GM19239 (cell line): Measurements from ENCODE around the gene PDCD11.

ENCODE experiments used
- DNase-seq: peaks from one replicate; pipeline ENCODE4 v3.0.0; 2011; ENCODE audit warnings: low spot score; ENCODE audit not compliant: insufficient read length
- FAIRE-seq: peaks from 2 replicates; lab custom pipeline; 2011; peaks lifted over from hg19 to GRCh38; lab: Jason Lieb, UNC

PDCD11 gene

GRCh38 chr10:103449208-103450144, 53.0 kb downstream of the PDCD11 start:
- DNase-seq (no peak), FAIRE-seq (no peak)

GRCh38 chr10:103450201-103450695, 53.8 kb downstream of the PDCD11 start:
- no peak for DNase-seq
- FAIRE-seq = no peak

GRCh38 chr10:103451091-103451813, 54.8 kb downstream of the PDCD11 start:
- FAIRE-seq (peak; percentile 72), DNase-seq (peak; percentile 56)

- FAIRE-seq = peak; percentile 91
- peak; percentile 91 for DNase-seq
Measured at GRCh38 chr10:103451831-103452505, 55.5 kb downstream of the PDCD11 start, which contains the start of gene CALHM2. CALHM2 (minus strand) TSS chr10:103452370; CDS start chr10:103449941, 2,429 bp downstream.

- no peak for FAIRE-seq
- DNase-seq = no peak
Measured at GRCh38 chr10:103452506-103453230, 56.2 kb downstream of the PDCD11 start.

GRCh38 chr10:103454026-103454425, 57.6 kb downstream of the PDCD11 start:
- FAIRE-seq = no peak
- no peak for DNase-seq

GRCh38 chr10:103455235-103455634, 58.8 kb downstream of the PDCD11 start:
- FAIRE-seq = no peak

GRCh38 chr10:103456074-103456660, 59.7 kb downstream of the PDCD11 start:
- no peak for FAIRE-seq
- no peak for DNase-seq

More at GRCh38 chr10:103455235-103455634, 58.8 kb downstream of the PDCD11 start:
- DNase-seq = no peak

GRCh38 chr10:103457176-103457712, 60.8 kb downstream of the PDCD11 start:
- DNase-seq = no peak
- FAIRE-seq = no peak

GRCh38 chr10:103457896-103458583, 61.6 kb downstream of the PDCD11 start:
- FAIRE-seq = no peak
- no peak for DNase-seq

GRCh38 chr10:103458720-103459119, 62.3 kb downstream of the PDCD11 start, which contains the start of gene CALHM1:
CALHM1 (minus strand) TSS chr10:103458900; CDS start chr10:103458751, 149 bp downstream.
- FAIRE-seq (no peak), DNase-seq (peak; percentile 65)

GRCh38 chr10:103459615-103460014, 63.2 kb downstream of the PDCD11 start:
- no peak for DNase-seq
- FAIRE-seq = no peak

- DNase-seq = no peak
- no peak for FAIRE-seq
Measured at GRCh38 chr10:103463499-103463898, 67.1 kb downstream of the PDCD11 start.

- FAIRE-seq (no peak), DNase-seq (no peak)
Measured at GRCh38 chr10:103465411-103466179, 69.2 kb downstream of the PDCD11 start.

GRCh38 chr10:103466734-103467133, 70.3 kb downstream of the PDCD11 start:
- FAIRE-seq = peak; percentile 74
- DNase-seq = no peak

- FAIRE-seq (peak; percentile 80), DNase-seq (no peak)
Measured at GRCh38 chr10:103467406-103467805, 71.0 kb downstream of the PDCD11 start.

GRCh38 chr10:103469201-103469600, 72.8 kb downstream of the PDCD11 start:
- DNase-seq = no peak
- peak; percentile 45 for FAIRE-seq
